Muscle layer of colon (tissue), 2 donors: ENCODE data around the gene KCNMB2.
"Not testable (repeated sequence)": the region's sequence is repeated elsewhere in the genome, so short reads cannot be mapped to it uniquely, and the experiment has no call there.

Source experiments
- H3K27ac ChIP-seq: one replicate; pipeline ENCODE4 v1.7.0; 2013; ENCODE audit warnings: low read depth, mild to moderate bottlenecking, low read length, moderate library complexity
- H3K27me3 ChIP-seq, 2 donors: one replicate each; pipeline ENCODE4 v1.7.0; 2013; ENCODE audit warnings: low read length in 2 of 2, mild to moderate bottlenecking in 2 of 2; ENCODE audit not compliant: insufficient read depth in 2 of 2, control insufficient read depth in 1 of 2
- H3K36me3 ChIP-seq: one replicate; pipeline ENCODE4 v1.7.0; 2013; ENCODE audit warnings: mild to moderate bottlenecking, low read length; ENCODE audit not compliant: insufficient read depth
- H3K4me1 ChIP-seq: one replicate; pipeline ENCODE4 v1.7.0; 2013; ENCODE audit warnings: mild to moderate bottlenecking, low read length; ENCODE audit not compliant: insufficient read depth
- H3K4me3 ChIP-seq, 2 donors: one replicate each; pipeline ENCODE4 v1.7.0; 2013; ENCODE audit warnings: low read length in 2 of 2, low read depth in 1 of 2, mild to moderate bottlenecking in 1 of 2, moderate library complexity in 1 of 2
- H3K9ac ChIP-seq: one replicate; pipeline ENCODE4 v1.7.0; 2013; ENCODE audit warnings: low read length
- H3K9me3 ChIP-seq: one replicate; pipeline ENCODE4 v1.7.0; 2013; ENCODE audit warnings: mild to moderate bottlenecking, low read length
- donor health status: abdominal sarcoma.
- donor health status: Adenocarcinoma of cecum.

KCNMB2 gene

GRCh38 chr3:178546079-178546478, 9.8 kb downstream of the KCNMB2 start:
- Histone ChIP-seq H3K27me3 (no peaks in the 10 kb centered on the region), H3K9me3 (no peaks in the 10 kb centered on the region), H3K4me1 (no peaks in the 10 kb centered on the region), H3K4me3 (no peak overlapping the region), H3K9ac (no peak overlapping the region), H3K27ac (no peak overlapping the region), H3K36me3 (no peaks in the 10 kb centered on the region)

GRCh38 chr3:178549426-178549825, 13.2 kb downstream of the KCNMB2 start:
- not testable (repeated sequence) for H3K9me3 ChIP-seq, H3K4me3 ChIP-seq, H3K27me3 ChIP-seq, H3K27ac ChIP-seq, H3K4me1 ChIP-seq, H3K9ac ChIP-seq, H3K36me3 ChIP-seq

- Histone ChIP-seq H3K9me3 (no peaks in the 10 kb centered on the region), H3K27ac (no peak overlapping the region), H3K36me3 (no peaks in the 10 kb centered on the region), H3K27me3 (no peaks in the 10 kb centered on the region), H3K4me1 (no peaks in the 10 kb centered on the region), H3K9ac (no peak overlapping the region), H3K4me3 (no peak overlapping the region)
Measured at GRCh38 chr3:178551916-178552321, 15.7 kb downstream of the KCNMB2 start.

GRCh38 chr3:178558637-178559036, 22.4 kb downstream of the KCNMB2 start:
- no peak overlapping the region for H3K9ac ChIP-seq
- no peaks in the 10 kb centered on the region for H3K27me3 ChIP-seq
- no peaks in the 10 kb centered on the region for H3K4me1 ChIP-seq
- H3K4me3 ChIP-seq, result no peak overlapping the region
- H3K36me3 ChIP-seq, result no peaks in the 10 kb centered on the region
- no peaks in the 10 kb centered on the region for H3K9me3 ChIP-seq
- no peak overlapping the region for H3K27ac ChIP-seq

DNA sequence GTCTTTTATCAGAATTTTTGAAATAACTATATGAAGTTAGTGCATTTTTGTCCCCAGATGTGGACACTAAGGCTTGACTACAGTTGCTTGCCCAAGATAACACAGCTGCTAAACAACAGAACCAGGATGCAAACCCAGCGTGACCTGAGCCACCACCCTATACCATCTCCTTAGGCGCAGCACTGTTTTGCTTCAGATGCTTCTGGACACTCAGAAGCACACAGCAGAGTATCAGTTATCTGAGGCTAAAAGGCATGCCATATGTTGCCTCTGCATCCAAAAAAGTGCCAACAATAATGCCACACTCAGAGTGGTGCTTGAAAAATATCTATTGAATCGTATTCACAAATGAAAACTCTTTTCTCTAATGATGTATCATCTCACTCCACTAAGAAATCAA, 24.5 kb downstream of the KCNMB2 start:
- Histone ChIP-seq H3K9ac (no peak overlapping the region), H3K27me3 (no peaks in the 10 kb centered on the region), H3K9me3 (no peaks in the 10 kb centered on the region), H3K36me3 (no peaks in the 10 kb centered on the region), H3K4me1 (no peaks in the 10 kb centered on the region), H3K4me3 (no peak overlapping the region), H3K27ac (no peak overlapping the region)

DNA sequence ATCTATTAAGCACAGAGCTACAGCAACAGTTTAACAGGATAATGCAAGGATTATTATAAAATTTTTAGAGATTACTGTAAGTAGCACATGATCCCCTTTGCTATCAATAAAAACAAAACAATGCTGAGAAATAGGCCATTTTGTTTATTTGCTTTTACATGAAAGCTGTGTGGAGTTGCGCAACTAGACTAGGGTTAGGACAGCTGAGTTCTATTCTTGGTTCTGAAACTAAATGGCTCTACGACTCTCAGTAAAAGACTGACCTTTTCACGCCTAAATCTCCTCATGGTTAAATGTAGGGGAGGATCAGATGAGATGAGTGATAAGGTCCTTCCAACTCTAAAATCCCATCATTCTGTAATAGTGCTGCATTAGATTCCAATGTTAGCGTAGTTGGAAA, 25.0 kb downstream of the KCNMB2 start:
- no peak overlapping the region for H3K9ac ChIP-seq
- H3K4me3 ChIP-seq, result no peak overlapping the region
- no peak overlapping the region for H3K27ac ChIP-seq
- H3K4me1 ChIP-seq, result no peaks in the 10 kb centered on the region
- no peaks in the 10 kb centered on the region for H3K36me3 ChIP-seq
- H3K9me3 ChIP-seq, result no peaks in the 10 kb centered on the region
- no peaks in the 10 kb centered on the region for H3K27me3 ChIP-seq

DNA sequence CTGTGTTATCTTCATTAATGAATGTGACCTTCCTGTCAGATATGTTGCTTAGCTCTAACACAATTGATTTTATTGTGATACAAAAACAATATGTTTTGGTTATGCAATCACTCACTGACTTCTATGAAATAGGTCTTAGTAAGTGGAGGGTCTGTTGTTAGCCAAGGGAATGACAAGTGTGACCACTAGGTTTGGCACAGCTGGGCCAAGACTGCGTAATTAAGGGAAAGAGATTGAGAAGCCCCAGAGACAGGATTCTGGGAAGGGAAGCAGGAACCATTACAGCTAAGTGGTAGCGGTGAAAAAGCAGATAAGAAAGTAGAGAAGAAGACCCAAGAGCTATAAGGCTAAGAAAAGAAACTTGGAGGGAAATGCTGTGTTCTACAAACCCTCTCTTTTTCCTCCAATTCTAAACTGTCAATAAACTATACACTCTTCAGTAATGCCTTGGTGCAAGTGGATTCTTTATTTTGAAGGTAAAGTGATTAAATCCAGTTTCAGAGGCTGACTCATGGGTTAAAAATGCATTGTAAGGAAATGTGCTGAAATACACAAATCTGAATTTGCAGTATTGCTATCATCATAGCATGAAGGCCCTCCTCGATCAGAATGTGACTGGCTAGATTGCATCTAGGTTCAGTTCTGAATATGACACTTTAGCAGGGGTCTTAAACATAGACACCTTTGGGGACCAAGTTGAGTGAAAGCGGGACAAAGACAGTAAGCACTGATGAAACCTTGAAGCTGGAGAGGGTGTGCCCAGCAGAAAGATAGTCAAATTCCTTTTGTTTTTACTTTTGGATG, 26.1 kb downstream of the KCNMB2 start:
- Histone ChIP-seq H3K9me3 (no peaks in the 10 kb centered on the region), H3K4me1 (no peaks in the 10 kb centered on the region), H3K36me3 (no peaks in the 10 kb centered on the region), H3K27me3 (no peaks in the 10 kb centered on the region), H3K27ac (no peak overlapping the region), H3K4me3 (no peak overlapping the region), H3K9ac (no peak overlapping the region)

DNA sequence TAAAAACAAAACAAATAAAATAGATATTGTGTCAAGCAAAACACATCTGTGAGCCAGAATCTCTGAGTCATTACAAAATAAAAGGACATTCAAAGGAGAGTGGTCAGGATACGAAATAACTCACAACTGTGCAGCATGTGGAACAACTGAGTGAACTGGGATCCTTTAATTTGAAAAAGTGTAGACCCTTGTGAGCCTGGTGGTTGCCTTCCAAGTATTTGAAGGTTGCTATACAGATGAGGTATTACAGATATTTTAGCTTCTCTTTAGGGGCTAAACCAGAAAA, 26.7 kb downstream of the KCNMB2 start:
- H3K27ac ChIP-seq, result no peak overlapping the region

DNA sequence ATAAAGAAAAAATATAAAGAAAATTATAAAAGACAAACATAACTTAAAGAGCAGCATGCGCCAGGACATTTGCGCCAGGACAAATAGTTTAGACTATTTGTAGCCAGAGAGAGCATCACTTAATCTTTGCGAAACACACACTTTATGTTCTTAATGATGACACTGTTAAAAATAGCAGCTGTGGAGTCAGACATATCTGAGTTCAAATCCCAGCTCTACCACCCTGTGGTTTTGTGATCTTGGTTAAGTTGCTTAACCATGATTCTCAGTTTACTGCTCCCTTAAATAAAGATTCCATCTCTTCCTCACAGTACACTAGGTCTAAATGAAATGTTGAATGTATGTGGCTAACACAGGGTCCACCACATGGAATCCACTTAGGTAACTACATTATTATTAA, 31.4 kb downstream of the KCNMB2 start:
- Histone ChIP-seq H3K4me1 (no peaks in the 10 kb centered on the region), H3K4me3 (no peak overlapping the region), H3K36me3 (no peaks in the 10 kb centered on the region), H3K9ac (no peak overlapping the region), H3K9me3 (no peaks in the 10 kb centered on the region), H3K27ac (no peak overlapping the region), H3K27me3 (no peaks in the 10 kb centered on the region)

More for the DNA sequence above, 26.7 kb downstream of the KCNMB2 start:
- Histone ChIP-seq H3K4me3 (no peak overlapping the region), H3K4me1 (no peaks in the 10 kb centered on the region), H3K27me3 (no peaks in the 10 kb centered on the region), H3K36me3 (no peaks in the 10 kb centered on the region), H3K9me3 (no peaks in the 10 kb centered on the region), H3K9ac (no peak overlapping the region)

- Histone ChIP-seq H3K4me3 (no peak overlapping the region), H3K4me1 (no peaks in the 10 kb centered on the region), H3K27ac (no peak overlapping the region), H3K27me3 (no peaks in the 10 kb centered on the region), H3K9ac (no peak overlapping the region), H3K9me3 (no peaks in the 10 kb centered on the region), H3K36me3 (no peaks in the 10 kb centered on the region)
Measured at GRCh38 chr3:178568155-178568731, 32.0 kb downstream of the KCNMB2 start.

DNA sequence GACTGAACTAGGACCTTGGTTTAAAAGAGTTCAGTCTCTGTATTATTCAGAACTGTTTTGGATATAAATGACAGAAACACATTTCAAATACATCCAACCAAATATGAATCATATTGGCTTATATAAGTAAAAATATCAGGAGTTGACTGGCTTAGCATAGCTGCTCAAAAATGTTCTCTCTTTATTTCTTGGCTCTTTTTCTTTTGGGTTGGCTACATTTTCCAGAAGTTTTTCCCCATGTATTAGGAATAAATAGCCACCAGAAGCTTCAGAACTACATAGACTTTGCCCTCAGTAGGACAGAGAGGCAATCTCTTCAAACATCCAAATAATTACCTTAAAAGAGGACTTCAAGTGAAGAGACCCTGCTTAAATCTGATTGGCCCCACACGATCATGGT, 32.7 kb downstream of the KCNMB2 start:
- no peak overlapping the region for H3K4me3 ChIP-seq
- H3K9me3 ChIP-seq, result no peaks in the 10 kb centered on the region
- no peaks in the 10 kb centered on the region for H3K36me3 ChIP-seq
- H3K4me1 ChIP-seq, result no peaks in the 10 kb centered on the region
- H3K27me3 ChIP-seq, result no peaks in the 10 kb centered on the region
- no peak overlapping the region for H3K27ac ChIP-seq
- H3K9ac ChIP-seq, result no peak overlapping the region

GRCh38 chr3:178569826-178570225, 33.6 kb downstream of the KCNMB2 start:
- H3K4me3 ChIP-seq, result no peak overlapping the region
- no peaks in the 10 kb centered on the region for H3K9me3 ChIP-seq
- no peak overlapping the region for H3K9ac ChIP-seq
- H3K27ac ChIP-seq, result no peak overlapping the region
- no peaks in the 10 kb centered on the region for H3K4me1 ChIP-seq
- H3K27me3 ChIP-seq, result no peaks in the 10 kb centered on the region
- no peaks in the 10 kb centered on the region for H3K36me3 ChIP-seq
